H1 (cell line): ENCODE results near the gene SERPING1. TPM values are rescaled to one million over a fixed set of nuclear protein-coding genes. Genes with fewer than 3 reads are reported as not detected.

Source experiments
- CTCF ChIA-PET: fragments of 300-600 bp; sonication (Branson Sonifier 250); formaldehyde crosslinking; loops from one replicate; lab custom pipeline; 2021; ENCODE audit not compliant: partially characterized antibody; lab: Charles Lee
- POLR2A ChIA-PET: fragments of 300-600 bp; sonication (Branson Sonifier 250); formaldehyde crosslinking; loops from one replicate; lab custom pipeline; 2021; ENCODE audit warnings: inconsistent platforms; ENCODE audit not compliant: partially characterized antibody; lab: Charles Lee
- DNase-seq, 2 experiments: peaks; one replicate each; pipeline versions ENCODE4 v3.0.0 to v3.0.0-alpha.2; 2010 to 2022; ENCODE audit warnings: low spot score in 2 of 2, low read depth in 1 of 2, mixed read lengths in 1 of 2
- FAIRE-seq: peaks from 2 replicates; lab custom pipeline; 2011; peaks lifted over from hg19 to GRCh38; lab: Jason Lieb, UNC
- H2AFZ ChIP-seq: 2 replicates; pipeline ENCODE4 v1.8.1; 2012; ENCODE audit warnings: low read length, inconsistent platforms
- H2AK5ac ChIP-seq: 2 replicates; pipeline ENCODE4 v1.6.1; 2013; ENCODE audit warnings: low read depth, low read length
- H2BK120ac ChIP-seq: replicated peaks from 2 replicates; pipeline ENCODE3; 2013; ENCODE audit warnings: low read depth, low read length, inconsistent platforms
- H2BK12ac ChIP-seq: 2 replicates; pipeline ENCODE4 v1.6.1; 2013; ENCODE audit warnings: low read depth, low read length
- H2BK15ac ChIP-seq: 2 replicates; pipeline ENCODE4 v1.6.1; 2013; ENCODE audit warnings: low read length
- H2BK20ac ChIP-seq: 2 replicates; pipeline ENCODE4 v1.6.1; 2013; ENCODE audit warnings: low read length
- H2BK5ac ChIP-seq: 2 replicates; pipeline ENCODE4 v1.6.1; 2013; ENCODE audit warnings: low read depth, low read length
- H3K14ac ChIP-seq: 2 replicates; pipeline ENCODE4 v1.6.1; 2013; ENCODE audit warnings: inconsistent platforms; ENCODE audit not compliant: insufficient read length
- H3K18ac ChIP-seq: 2 replicates; pipeline ENCODE4 v1.6.1; 2013; ENCODE audit warnings: low read length; ENCODE audit errors: extremely low read depth
- H3K23ac ChIP-seq: 2 replicates; pipeline ENCODE4 v1.6.1; 2013; ENCODE audit warnings: inconsistent platforms; ENCODE audit not compliant: insufficient read length
- H3K23me2 ChIP-seq: 2 replicates; pipeline ENCODE4 v1.6.1; 2013; ENCODE audit warnings: low read depth, low read length
- H3K27ac ChIP-seq: 2 replicates; pipeline ENCODE4 v1.6.1; 2011; ENCODE audit warnings: low read depth, low read length, inconsistent platforms
- H3K27me3 ChIP-seq, 4 experiments: replicated peaks in 1 of 4; 1 replicate in 1 of 4; 2 replicates in 3 of 4; pipeline versions ENCODE4 v1.6.1 to v1.8.1; 2011 to 2013; ENCODE audit warnings: low read length in 3 of 4, mild to moderate bottlenecking in 3 of 4, inconsistent platforms in 2 of 4, mixed read lengths in 2 of 4, moderate library complexity in 1 of 4; ENCODE audit not compliant: control insufficient read depth in 3 of 4, insufficient read depth in 3 of 4; ENCODE audit errors: extremely low read depth in 1 of 4
- H3K36me3 ChIP-seq, 4 experiments: 2 replicates each; pipeline versions ENCODE4 v1.6.1 to v1.8.1; 2011 to 2013; ENCODE audit warnings: mild to moderate bottlenecking in 4 of 4, low read length in 3 of 4, moderate library complexity in 2 of 4, control low read depth in 1 of 4, inconsistent platforms in 1 of 4; ENCODE audit not compliant: insufficient read depth in 4 of 4, control insufficient read depth in 2 of 4
- H3K4ac ChIP-seq: replicated peaks from 2 replicates; pipeline ENCODE3; 2013; ENCODE audit warnings: low read length, low read depth, mixed read lengths, inconsistent platforms; ENCODE audit not compliant: insufficient read length
- H3K4me1 ChIP-seq, 4 experiments: replicated peaks in 1 of 4; 1 replicate in 1 of 4; 2 replicates in 3 of 4; pipeline versions ENCODE4 v1.6.1 to v1.8.1; 2011 to 2013; ENCODE audit warnings: low read length in 3 of 4, inconsistent platforms in 2 of 4, mixed read lengths in 1 of 4; ENCODE audit not compliant: insufficient read depth in 4 of 4, control insufficient read depth in 3 of 4
- H3K4me2 ChIP-seq, 2 experiments: 2 replicates each; pipeline versions ENCODE4 v1.6.1 to v1.8.1; 2011 to 2013; ENCODE audit warnings: low read depth in 2 of 2, low read length in 2 of 2, control low read depth in 1 of 2, inconsistent platforms in 1 of 2, mild to moderate bottlenecking in 1 of 2; ENCODE audit not compliant: insufficient read depth in 1 of 2
- H3K4me3 ChIP-seq, 4 experiments: fragments of 200-600, 300-600 bp in 1 of 4; sonication (generic), shearing (Covaris generic), sonication (Bioruptor Twin) in 1 of 4; 2 replicates each; pipeline versions ENCODE4 v1.5.1 to v1.8.1; 2011 to 2016; ENCODE audit warnings: low read length in 4 of 4, low read depth in 3 of 4, control low read depth in 2 of 4, inconsistent platforms in 2 of 4, mild to moderate bottlenecking in 2 of 4, mixed read lengths in 1 of 4, moderate library complexity in 1 of 4; ENCODE audit not compliant: insufficient read depth in 2 of 4; ENCODE audit errors: extremely low read depth in 1 of 4
- H3K56ac ChIP-seq: replicated peaks from 2 replicates; pipeline ENCODE3; 2013; ENCODE audit warnings: low read depth, mild to moderate bottlenecking, mixed read lengths, low read length, inconsistent platforms; ENCODE audit not compliant: insufficient read length
- H3K79me1 ChIP-seq: 2 replicates; pipeline ENCODE4 v1.6.1; 2013; ENCODE audit warnings: low read depth, low read length, control low read depth
- H3K79me2 ChIP-seq, 2 experiments: 2 replicates each; pipeline versions ENCODE4 v1.6.1 to v1.8.1; 2012 to 2013; ENCODE audit warnings: low read length in 2 of 2, mild to moderate bottlenecking in 2 of 2, inconsistent platforms in 1 of 2; ENCODE audit not compliant: insufficient read depth in 2 of 2, control insufficient read depth in 1 of 2
- H3K9ac ChIP-seq, 4 experiments: replicated peaks in 1 of 4; 1 replicate in 1 of 4; 2 replicates in 3 of 4; pipeline versions ENCODE4 v1.6.1 to v1.8.1; 2011 to 2013; ENCODE audit warnings: low read depth in 3 of 4, low read length in 3 of 4, control low read depth in 2 of 4, mild to moderate bottlenecking in 2 of 4, moderate library complexity in 2 of 4, inconsistent platforms in 1 of 4; ENCODE audit errors: extremely low read depth in 1 of 4
- H3K9me3 ChIP-seq, 2 experiments: 2 replicates each; pipeline versions ENCODE4 v1.6.1 to v1.8.1; 2012 to 2013; ENCODE audit warnings: mild to moderate bottlenecking in 2 of 2, moderate library complexity in 2 of 2, control low read depth in 1 of 2, inconsistent platforms in 1 of 2, low read depth in 1 of 2, low read length in 1 of 2, mixed read lengths in 1 of 2; ENCODE audit not compliant: insufficient read depth in 2 of 2
- H4K20me1 ChIP-seq, 2 experiments: replicated peaks in 1 of 2; 2 replicates each; pipeline versions ENCODE3 to v1.8.1; 2011 to 2013; ENCODE audit warnings: inconsistent platforms in 2 of 2, low read length in 2 of 2, mild to moderate bottlenecking in 1 of 2; ENCODE audit not compliant: insufficient read depth in 2 of 2, control insufficient read depth in 1 of 2
- H4K5ac ChIP-seq: 2 replicates; pipeline ENCODE4 v1.6.1; 2013; ENCODE audit warnings: low read length, low read depth, mixed read lengths, inconsistent platforms; ENCODE audit not compliant: insufficient read length
- H4K8ac ChIP-seq: 2 replicates; pipeline ENCODE4 v1.8.0; 2013; ENCODE audit warnings: mild to moderate bottlenecking, moderate library complexity, low read length, inconsistent platforms; ENCODE audit not compliant: insufficient read depth; ENCODE audit errors: extremely low read depth
- H4K91ac ChIP-seq: replicated peaks from 2 replicates; pipeline ENCODE3; 2013; ENCODE audit warnings: low read length, mixed read lengths, inconsistent platforms; ENCODE audit not compliant: insufficient read length
- CBX8 ChIP-seq: fragments of 300-800, 300-1000 bp; sonication (generic); IDR thresholded peaks from 2 replicates; pipeline ENCODE4 v1.7.1; 2016; ENCODE audit warnings: low read depth, low read length, borderline replicate concordance
- CHD2 ChIP-seq: IDR thresholded peaks from 2 replicates; pipeline ENCODE4 v1.6.1; 2012; ENCODE audit warnings: low read length, improper control_type of control experiment
- HDAC6 ChIP-seq: IDR thresholded peaks from one replicate; pipeline ENCODE4 v1.7.1; 2012; ENCODE audit warnings: low read depth, mild to moderate bottlenecking, inconsistent platforms, low read length, moderate library complexity
- NANOG ChIP-seq: IDR thresholded peaks from 2 replicates; pipeline ENCODE4 v1.6.1; 2011; ENCODE audit warnings: low read length, low read depth, mild to moderate bottlenecking, inconsistent platforms; ENCODE audit not compliant: insufficient read depth, poor library complexity, severe bottlenecking
- PHF8 ChIP-seq: fragments of 200-600 bp; sonication (generic); conservative IDR thresholded peaks from 2 replicates; pipeline ENCODE4 v1.7.1; 2012; ENCODE audit warnings: low read depth, mild to moderate bottlenecking, inconsistent platforms, low read length, moderate library complexity
- SP2 ChIP-seq: IDR thresholded peaks from 2 replicates; pipeline ENCODE4 v1.6.1; 2012; ENCODE audit warnings: mild to moderate bottlenecking, low read length, inconsistent platforms
- TCF12 ChIP-seq: IDR thresholded peaks from 2 replicates; pipeline ENCODE4 v1.6.1; 2011; ENCODE audit warnings: low read depth, mild to moderate bottlenecking, low read length
- WGBS, 2 experiments: shearing (Covaris generic) in 1 of 2; methylation state at CpG; one replicate each; pipeline versions ENCODE4 v1.1.6 to v1.1.7; 2013 to 2015; ENCODE audit warnings: low lambda C conversion rate in 2 of 2, mixed read lengths in 2 of 2, inconsistent platforms in 1 of 2, low coverage in 1 of 2, missing lambda C conversion rate in 1 of 2; ENCODE audit not compliant: insufficient replicate concordance in 2 of 2, insufficient coverage in 1 of 2, insufficient read length in 1 of 2; ENCODE audit errors: extremely low coverage in 1 of 2, missing lambda C conversion rate in 1 of 2; 5-methylcytosine and 5-hydroxymethylcytosine counted together
- polyA plus RNA-seq, 7 experiments: library from polyadenylated mRNA; depleted of rRNA in 3 of 7; stranded (reverse) in 5 of 7; unstranded in 2 of 7; fragments of >200 nt in 5 of 7; fragments of 200-250 nt in 2 of 7; gene quantifications; 1 replicate in 5 of 7; 2 replicates in 1 of 7; 4 replicates in 1 of 7; pipeline versions ENCODE4 v1.2.1 to v1.2.3, GENCODE V29; 2011 to 2013; ENCODE audit warnings: missing spikeins in 2 of 7, mixed read lengths in 2 of 7
- total RNA-seq: library from RNA; stranded (reverse); fragmentation: NEBNext Ultra II Directional; extraction: Animal tissue kit (Norgen Biotek cat#: 25700); gene quantifications from 2 replicates; pipeline ENCODE4 v1.2.1, GENCODE V29; 2021

The SERPING1 gene
- total and polyA plus RNA-seq, 2 of the 8 experiments (the other 6 are each of a cell fraction or from before 2014, with no cell fraction given), result 50.9 to 54.8 TPM

DNA sequence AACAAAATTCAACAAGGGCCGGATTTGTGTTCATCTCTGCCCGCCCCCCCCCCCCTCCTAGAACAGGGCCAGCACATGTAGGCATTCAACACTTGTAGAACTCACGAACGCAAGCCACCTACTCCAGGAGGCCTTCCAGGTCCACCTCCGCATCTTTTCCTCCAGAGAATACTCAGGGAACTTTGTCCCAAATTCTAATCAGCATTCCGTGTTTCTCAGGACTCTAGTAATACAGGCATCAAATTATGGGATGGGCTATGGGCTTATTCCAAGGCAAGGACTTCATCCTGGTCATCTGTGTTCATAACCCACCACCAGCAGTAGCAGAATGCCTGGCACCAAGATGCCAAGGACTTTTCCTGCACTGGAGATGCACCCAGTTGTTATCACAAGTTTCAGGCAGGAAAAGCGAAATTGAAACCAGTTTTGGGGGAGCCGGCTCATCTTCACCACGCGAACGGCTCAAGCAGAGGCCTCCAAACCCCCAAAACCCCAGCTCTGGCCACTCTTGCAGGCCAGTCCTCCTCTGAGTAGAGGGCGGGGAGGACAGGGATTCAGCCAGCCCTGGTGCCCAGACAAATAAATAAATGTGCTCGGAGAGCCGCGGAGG lies 30.5 kb upstream of the SERPING1 start:
- Histone ChIP-seq H4K5ac (peak overlapping the region; percentile 21), H4K20me1 (peaks cover 0 to under 1% of the 10 kb centered on the region in 2 experiments), H3K18ac (peak overlapping the region; percentile 93; the same call in 1 of the 2 replicates), H4K91ac (peak overlapping the region; percentile 92), H3K23ac (no peak overlapping the region), H3K27ac (no peak overlapping the region), H3K14ac (peak overlapping the region; percentile 74), H2BK20ac (no peak overlapping the region), H3K27me3 (no peaks in the 10 kb centered on the region), H3K79me1 (no peaks in the 10 kb centered on the region), H3K4me3 (peak overlapping the region; percentile 41 to 89 (median 83)), H3K36me3 (no peaks in the 10 kb centered on the region), H3K4me2 (peak overlapping the region; percentile 85 to 91), H3K79me2 (peaks cover 0 to 17% of the 10 kb centered on the region in 2 experiments; a peak in 2 of 4 replicates), H3K56ac (peak overlapping the region; percentile 19), H2BK15ac (no peak overlapping the region), H3K9ac (peak overlapping the region; percentile 51 to 90 (median 70)), H3K4ac (no peak overlapping the region), H2BK5ac (0 out of 2 replicates have a peak overlapping the region, but pooled peaks have one; percentile 18), H3K23me2 (peaks cover 6% of the 10 kb centered on the region; the same call in 1 of the 2 replicates), H2BK12ac (0 out of 2 replicates have a peak overlapping the region, but pooled peaks have one; percentile 44), H2AK5ac (no peak overlapping the region), H2BK120ac (peak overlapping the region; percentile 55), H3K4me1 (peaks cover 2 to 12% (median 4%) of the 10 kb centered on the region in 4 experiments; a peak in 6 of 7 replicates), H3K9me3 (no peaks in the 10 kb centered on the region), H4K8ac (peak overlapping the region; percentile 53; the same call in 1 of the 2 replicates), H2AFZ (peak overlapping the region; percentile 10; the same call in 1 of the 2 replicates)
- 25% methylated on average over 11 of the region's 15 CpGs; no CpG with 5 or more reads in 1 of the 2 experiments for WGBS, 2 experiments
- POLR2A ChIA-PET, result interaction anchor here (0.7 to 9.7 kb wide), 21 partner anchors 9 to 141 kb away, joined by 3 to 591 read pairs (median 5); partner anchors contain the start of genes RTN4RL2, SERPING1, YPEL4 and ZDHHC5
- FAIRE-seq (no peak), DNase-seq (no peak)
- CTCF ChIA-PET, result interaction anchor here (0.6 to 9.6 kb wide), 26 partner anchors 9 to 181 kb away, joined by 3 to 357 read pairs (median 4); partner anchors contain the start of genes CLP1 and SERPING1
- TF ChIP-seq NANOG (no peak), SP2 (no peak), CBX8 (no peak), HDAC6 (no peak), TCF12 (no peak), CHD2 (no peak), PHF8 (peak; percentile 4; the same call in 1 of the 2 replicates)
